Spleen (tissue), 11 donors: ENCODE measurements around the gene OGFR. TPM values are rescaled to one million over a fixed set of nuclear protein-coding genes. Genes with fewer than 3 reads are reported as not detected.

ENCODE experiments used
- DNase-seq: peaks from one replicate; pipeline ENCODE4 v3.0.0-alpha.2; 2020
- H3K27ac ChIP-seq, 8 donors: fragments of 200-600 bp; sonication (generic) in 7 of 8; 1 replicate in 4 of 8; 2 replicates in 4 of 8; pipeline versions ENCODE4 v1.5.0 to v1.8.0; 2016 to 2021; ENCODE audit warnings: inconsistent platforms in 4 of 8, mild to moderate bottlenecking in 4 of 8, moderate library complexity in 1 of 8
- H3K27me3 ChIP-seq, 7 donors: fragments of 200-600 bp; sonication (generic) in 6 of 7; replicated peaks in 1 of 7; 1 replicate in 4 of 7; 2 replicates in 3 of 7; pipeline versions ENCODE4 v1.5.0 to v1.8.0; 2016 to 2021; ENCODE audit warnings: inconsistent platforms in 3 of 7, mild to moderate bottlenecking in 1 of 7
- H3K36me3 ChIP-seq, 6 donors: fragments of 200-600 bp; sonication (generic) in 5 of 6; 1 replicate in 4 of 6; 2 replicates in 2 of 6; pipeline versions ENCODE4 v1.5.0 to v1.8.0; 2016 to 2021; ENCODE audit warnings: inconsistent platforms in 2 of 6
- H3K4me1 ChIP-seq, 6 donors: fragments of 200-600 bp; sonication (generic) in 5 of 6; 1 replicate in 3 of 6; 2 replicates in 3 of 6; pipeline versions ENCODE4 v1.5.0 to v1.8.0; 2016 to 2021; ENCODE audit warnings: inconsistent platforms in 3 of 6
- H3K4me3 ChIP-seq, 8 donors: fragments of 200-600 bp; sonication (generic) in 7 of 8; 1 replicate in 4 of 8; 2 replicates in 4 of 8; pipeline versions ENCODE4 v1.5.0 to v1.8.0; 2016 to 2021; ENCODE audit warnings: inconsistent platforms in 4 of 8, mild to moderate bottlenecking in 4 of 8, moderate library complexity in 2 of 8
- H3K9me3 ChIP-seq, 8 donors: fragments of 200-600 bp; sonication (generic) in 7 of 8; 1 replicate in 4 of 8; 2 replicates in 4 of 8; pipeline versions ENCODE4 v1.5.0 to v1.8.0; 2016 to 2021; ENCODE audit warnings: inconsistent platforms in 4 of 8
- POLR2A ChIP-seq, 3 donors: fragments of 450-650 bp; IDR thresholded peaks; one replicate each; pipeline ENCODE4 v1.5.1; 2017; ENCODE audit warnings: antibody characterized with exemption in 3 of 3, mild to moderate bottlenecking in 1 of 3
- POLR2AphosphoS5 ChIP-seq, 3 donors: sonication (generic); formaldehyde crosslinking; IDR thresholded peaks; one replicate each; pipeline ENCODE4 v1.5.1; 2017; ENCODE audit warnings: antibody characterized with exemption in 3 of 3
- WGBS, 5 donors: extraction: QIAGEN DNeasy Blood & Tissue Kit in 3 of 5; methylation state at CpG; one replicate each; pipeline versions ENCODE4 v1.1.5 to v1.1.7; 2013 to 2018; 5-methylcytosine and 5-hydroxymethylcytosine counted together
- intact Hi-C: fragments of 100-400 bp; cut with DNase I; formaldehyde crosslinking; loops from one replicate; pipeline ENCODE4 v1.15.0; 2023; ENCODE audit warnings: low total_unique reads
- polyA plus RNA-seq, 3 donors: library from polyadenylated mRNA; stranded (reverse); fragments of 200-250 nt; gene quantifications; one replicate each; pipeline ENCODE4 v1.2.1, GENCODE V29; 2013
- total RNA-seq, 7 donors: library from RNA; depleted of rRNA in 3 of 7; stranded (reverse); fragments of >200 nt in 3 of 7; fragmentation: NEBNext Ultra II Directional in 4 of 7; extraction: Animal tissue kit (Norgen Biotek cat#: 25700) in 4 of 7; gene quantifications; one replicate each; pipeline versions ENCODE4 v1.1.0 to v1.2.1, GENCODE V29; 2016 to 2021
- TF ChIP-seq, protein P1 (sequence below), 11 experiments: fragments of 200-600 bp in 7 of 11; fragments of 450-650 bp in 4 of 11; sonication (generic) in 4 of 11; IDR thresholded peaks in 8 of 11; conservative IDR thresholded peaks in 3 of 11; 1 replicate in 7 of 11; 2 replicates in 4 of 11; pipeline versions ENCODE4 v1.4.0 to v1.8.0; 2016 to 2021; ENCODE audit warnings: antibody characterized with exemption in 11 of 11, inconsistent platforms in 4 of 11, mild to moderate bottlenecking in 1 of 11
- donor health status: healthy with polysubstance abuse.
- donor health status: DM: no; HTN: no; CAD: no; lungs with moderate emphysema.
- donor health status: DM: no; HTN: no; CAD: no.
- donor health status: Bipolar disorder and iron deficiency.
- donor health status: healthy.
- donor health status: DM: no; HTN: no; CAD: no.
- donor health status: DM: yes; HTN: yes; CAD: no.

Gene OGFR
- total and polyA plus RNA-seq, 10 donors: 46.0 to 127 (median 78.2) TPM

DNA sequence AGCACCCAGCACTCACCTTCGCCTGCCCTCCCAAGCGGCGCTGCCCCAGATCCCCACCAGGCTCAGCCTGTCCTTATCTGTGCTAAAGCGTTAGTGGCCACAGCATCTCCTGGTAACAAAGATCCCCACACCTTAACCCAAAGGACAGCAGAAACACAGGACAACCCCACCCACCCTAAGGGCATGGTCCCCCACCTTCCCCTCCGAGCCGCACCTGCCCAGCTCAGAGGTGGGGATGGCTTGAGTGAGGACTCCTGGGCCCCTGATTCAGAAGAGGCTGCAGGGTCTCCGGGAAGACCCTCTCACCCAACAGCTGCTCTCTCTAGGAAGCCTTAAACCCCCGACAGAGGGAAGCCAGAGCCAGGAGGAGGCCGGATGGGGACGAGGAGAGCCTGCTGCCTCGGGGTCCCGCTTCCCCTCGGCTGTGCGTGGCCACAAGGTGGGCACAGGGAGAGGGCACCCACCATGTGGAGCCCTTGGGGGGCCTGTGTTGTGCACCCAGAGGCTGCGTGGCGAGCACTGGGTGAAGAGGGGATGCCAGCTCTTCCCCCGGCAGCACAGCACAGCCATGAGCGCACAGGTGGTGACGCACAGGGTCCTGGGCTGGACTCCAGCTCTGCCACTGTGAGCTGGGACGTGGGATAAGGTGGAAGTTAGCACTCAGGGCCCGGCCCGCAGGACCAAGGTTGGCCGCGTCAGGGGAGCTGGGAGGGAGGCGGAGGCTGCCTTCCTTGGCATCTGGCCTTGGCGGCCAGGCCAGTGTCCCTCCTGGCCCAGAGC, 40.3 kb upstream of the OGFR start:
- Histone ChIP-seq H3K4me3 (no peak overlapping the region), H3K27me3 (peaks cover 0 to 76% (median 10%) of the 10 kb centered on the region in 7 donors), H3K27ac (no peak overlapping the region), H3K4me1 (no peaks in the 10 kb centered on the region), H3K36me3 (no peaks in the 10 kb centered on the region), H3K9me3 (no peaks in the 10 kb centered on the region)
- TF ChIP-seq, protein P1, sequence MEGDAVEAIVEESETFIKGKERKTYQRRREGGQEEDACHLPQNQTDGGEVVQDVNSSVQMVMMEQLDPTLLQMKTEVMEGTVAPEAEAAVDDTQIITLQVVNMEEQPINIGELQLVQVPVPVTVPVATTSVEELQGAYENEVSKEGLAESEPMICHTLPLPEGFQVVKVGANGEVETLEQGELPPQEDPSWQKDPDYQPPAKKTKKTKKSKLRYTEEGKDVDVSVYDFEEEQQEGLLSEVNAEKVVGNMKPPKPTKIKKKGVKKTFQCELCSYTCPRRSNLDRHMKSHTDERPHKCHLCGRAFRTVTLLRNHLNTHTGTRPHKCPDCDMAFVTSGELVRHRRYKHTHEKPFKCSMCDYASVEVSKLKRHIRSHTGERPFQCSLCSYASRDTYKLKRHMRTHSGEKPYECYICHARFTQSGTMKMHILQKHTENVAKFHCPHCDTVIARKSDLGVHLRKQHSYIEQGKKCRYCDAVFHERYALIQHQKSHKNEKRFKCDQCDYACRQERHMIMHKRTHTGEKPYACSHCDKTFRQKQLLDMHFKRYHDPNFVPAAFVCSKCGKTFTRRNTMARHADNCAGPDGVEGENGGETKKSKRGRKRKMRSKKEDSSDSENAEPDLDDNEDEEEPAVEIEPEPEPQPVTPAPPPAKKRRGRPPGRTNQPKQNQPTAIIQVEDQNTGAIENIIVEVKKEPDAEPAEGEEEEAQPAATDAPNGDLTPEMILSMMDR (IDR thresholded peaks at IDR 0.05 in 8 of 11, conservative IDR thresholded peaks at IDR 0.05 in 3 of 11): no peak
- no peak for TF ChIP-seq POLR2A (IDR thresholded peaks at IDR 0.05)
- no peak for TF ChIP-seq POLR2AphosphoS5 (IDR thresholded peaks at IDR 0.05)
- 79 to 91% (median 83%) methylated on average over 13 to 26 of the region's 26 CpGs for WGBS, 5 donors
- intact Hi-C loops: no loop called here
- peak; percentile 64 for DNase-seq

DNA sequence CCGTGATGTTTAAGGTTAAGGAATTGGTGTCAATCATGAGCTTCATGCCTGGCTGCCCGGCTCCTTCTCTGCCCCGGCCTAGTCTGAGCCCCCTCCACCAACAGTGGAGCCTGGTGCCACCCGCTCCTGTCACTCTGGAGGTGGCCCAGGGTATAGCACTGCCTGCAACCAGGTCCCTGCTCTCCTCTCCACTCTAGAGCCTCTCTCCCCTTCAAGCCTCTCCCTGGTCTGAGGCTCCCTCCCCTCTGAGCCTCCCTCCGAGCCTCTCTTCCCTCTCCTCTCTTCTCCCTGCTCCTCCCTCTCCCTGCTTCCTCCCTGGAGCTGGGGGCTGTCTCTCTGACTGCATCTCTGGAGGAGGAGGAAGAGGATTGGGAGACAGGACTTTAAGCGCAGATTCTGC, 39.6 kb upstream of the OGFR start:
- Histone ChIP-seq H3K27me3 (peaks cover 0 to 80% (median 10%) of the 10 kb centered on the region in 7 donors), H3K4me1 (no peaks in the 10 kb centered on the region), H3K9me3 (no peaks in the 10 kb centered on the region), H3K4me3 (no peak overlapping the region), H3K27ac (no peak overlapping the region), H3K36me3 (no peaks in the 10 kb centered on the region)
- intact Hi-C loops: no loop called here
- TF ChIP-seq POLR2A (IDR thresholded peaks at IDR 0.05): no peak
- TF ChIP-seq, protein P1 (IDR thresholded peaks at IDR 0.05 in 8 of 11, conservative IDR thresholded peaks at IDR 0.05 in 3 of 11): no peak
- no peak for TF ChIP-seq POLR2AphosphoS5 (IDR thresholded peaks at IDR 0.05)
- no peak for DNase-seq
- WGBS, 5 donors: 76 to 87% (median 82%) methylated on average over 6 of the region's 6 CpGs

DNA sequence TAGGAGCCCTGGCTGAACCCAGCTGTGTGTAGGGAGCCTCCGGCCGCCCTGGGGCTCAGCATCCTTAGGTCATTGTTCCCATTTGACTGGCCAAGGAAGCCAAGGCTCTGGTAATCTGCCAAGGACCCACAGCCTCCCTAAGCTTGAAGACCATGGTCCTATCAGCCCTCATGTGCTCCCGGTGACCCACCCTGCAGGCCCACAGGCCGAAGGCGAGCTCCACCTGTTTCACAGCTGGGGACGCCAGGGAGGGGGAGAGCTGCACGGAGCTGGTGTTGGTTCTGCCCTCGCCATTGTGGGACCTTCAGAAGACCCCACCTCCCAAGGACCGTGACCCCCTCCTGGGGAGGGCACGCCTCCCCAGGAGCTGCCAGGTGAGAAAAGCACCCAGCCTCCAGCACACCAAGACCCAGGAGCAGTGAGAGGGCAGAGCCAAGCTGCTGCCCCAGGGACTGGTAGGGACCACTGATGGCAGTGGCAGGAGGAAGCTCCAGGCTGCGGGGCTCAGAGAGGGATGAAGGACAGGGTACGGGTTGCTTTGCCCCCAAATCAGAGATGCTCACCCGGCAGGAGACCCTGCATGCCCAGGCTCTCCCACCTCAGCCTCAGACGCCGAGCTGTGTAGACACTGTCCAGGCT, 39.1 kb upstream of the OGFR start:
- peaks cover 0 to 79% (median 10%) of the 10 kb centered on the region in 7 donors for H3K27me3 ChIP-seq

More for the DNA sequence above, 39.1 kb upstream of the OGFR start:
- intact Hi-C loops: no loop called here
- DNase-seq: peak; percentile 47
- no peak overlapping the region for H3K4me3 ChIP-seq
- no peaks in the 10 kb centered on the region for H3K4me1 ChIP-seq
- no peaks in the 10 kb centered on the region for H3K36me3 ChIP-seq
- H3K27ac ChIP-seq: no peak overlapping the region
- TF ChIP-seq POLR2A (IDR thresholded peaks at IDR 0.05) (no peak), POLR2AphosphoS5 (IDR thresholded peaks at IDR 0.05) (no peak)
- TF ChIP-seq, protein P1 (IDR thresholded peaks at IDR 0.05 in 8 of 11, conservative IDR thresholded peaks at IDR 0.05 in 3 of 11): no peak
- WGBS, 5 donors: 80 to 94% (median 87%) methylated on average over 7 to 15 of the region's 15 CpGs
- no peaks in the 10 kb centered on the region for H3K9me3 ChIP-seq
